ENCODE data around the gene MUC4. TPM values are rescaled to one million over a fixed set of nuclear protein-coding genes. Genes with fewer than 3 reads are reported as not detected.
"Not testable (repeated sequence)": the region's sequence is repeated elsewhere in the genome, so short reads cannot be mapped to it uniquely, and the experiment has no call there.

MUC4 gene
- total RNA-seq, 4 donors from 2014 or later: not detected

- 95 to 96% methylated on average over 11 of the region's 11 CpGs for whole genome bisulfite sequencing, 2 donors
- H3K27me3 ChIP-seq: peaks cover 0 to 8% of the 10 kb centered on the region in 2 donors
- H3K9me3 ChIP-seq: no peaks in the 10 kb centered on the region
- TF ChIP-seq EP300 (IDR thresholded peaks at IDR 0.05): no peak
- no peak for TF ChIP-seq POLR2A (IDR thresholded peaks at IDR 0.05)
- no peak for TF ChIP-seq CTCF (IDR thresholded peaks at IDR 0.05)
- no peak overlapping the region for H3K27ac ChIP-seq
- H3K36me3 ChIP-seq: no peaks in the 10 kb centered on the region
- DNase-seq (ENCODE audit: low spot score in 2 of 2): no peak
- H3K4me1 ChIP-seq: peaks cover 0 to 6% (median 0%) of the 10 kb centered on the region in 4 donors
- no peak overlapping the region for H3K4me3 ChIP-seq
These were observed 14.9 kb downstream of the MUC4 start for GRCh38 chr3:195796795-195797194.

DNA sequence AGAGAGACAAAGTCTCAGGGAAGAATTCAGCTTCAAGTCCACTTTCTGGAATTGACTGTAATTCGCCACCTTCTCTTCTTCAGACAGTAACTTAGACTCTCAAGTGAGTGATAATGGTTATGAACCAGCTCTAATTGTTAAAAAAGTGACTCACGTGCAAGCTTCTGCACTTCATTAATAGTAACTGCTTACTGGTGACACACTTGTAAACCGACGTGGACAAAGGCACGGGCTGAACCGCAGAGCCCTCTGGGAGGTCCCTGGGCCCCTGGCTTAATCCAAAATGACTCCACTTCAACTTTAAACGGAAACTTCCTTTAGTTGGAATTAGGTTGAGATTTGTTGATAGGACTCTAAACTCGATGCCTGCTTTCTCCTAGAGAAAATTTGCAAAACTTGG is 17.0 kb downstream of the MUC4 start:
- Histone ChIP-seq H3K27ac (no peak overlapping the region), H3K4me3 (no peak overlapping the region), H3K9me3 (peaks cover 0 to 6% (median 0%) of the 10 kb centered on the region in 4 donors), H3K4me1 (no peaks in the 10 kb centered on the region), H3K36me3 (no peaks in the 10 kb centered on the region), H3K27me3 (no peaks in the 10 kb centered on the region)
- DNase-seq (ENCODE audit: low spot score in 2 of 2): no peak
- no peak for TF ChIP-seq CTCF (IDR thresholded peaks at IDR 0.05)
- TF ChIP-seq POLR2A (IDR thresholded peaks at IDR 0.05): no peak
- TF ChIP-seq EP300 (IDR thresholded peaks at IDR 0.05): no peak
- WGBS, 2 donors: 36 to 48% methylated on average over 8 of the region's 8 CpGs

DNA sequence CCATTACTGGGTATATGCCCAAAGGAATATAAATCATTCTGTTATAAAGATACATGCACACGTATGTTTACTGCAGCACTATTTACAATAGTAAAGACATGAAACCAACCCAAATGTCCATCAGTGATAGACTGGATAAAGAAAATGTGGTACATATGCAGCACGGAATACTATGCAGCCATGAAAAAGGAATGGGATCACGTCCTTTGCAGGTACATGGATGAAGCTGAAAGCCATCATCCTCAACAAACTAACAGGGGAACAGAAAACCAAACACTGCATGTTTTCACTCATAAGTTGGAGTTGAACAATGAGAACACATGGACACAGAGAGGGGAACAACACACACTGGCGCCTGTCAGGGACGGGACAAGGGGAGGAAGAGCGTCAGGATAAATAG is 19.1 kb downstream of the MUC4 start:
- H3K4me3 ChIP-seq; H3K36me3 ChIP-seq; H3K27me3 ChIP-seq; H3K4me1 ChIP-seq; H3K27ac ChIP-seq; DNase-seq (ENCODE audit: low spot score in 2 of 2); H3K9me3 ChIP-seq: not testable (repeated sequence)
- 88 to 95% methylated on average over 6 of the region's 6 CpGs for WGBS, 2 donors

DNA sequence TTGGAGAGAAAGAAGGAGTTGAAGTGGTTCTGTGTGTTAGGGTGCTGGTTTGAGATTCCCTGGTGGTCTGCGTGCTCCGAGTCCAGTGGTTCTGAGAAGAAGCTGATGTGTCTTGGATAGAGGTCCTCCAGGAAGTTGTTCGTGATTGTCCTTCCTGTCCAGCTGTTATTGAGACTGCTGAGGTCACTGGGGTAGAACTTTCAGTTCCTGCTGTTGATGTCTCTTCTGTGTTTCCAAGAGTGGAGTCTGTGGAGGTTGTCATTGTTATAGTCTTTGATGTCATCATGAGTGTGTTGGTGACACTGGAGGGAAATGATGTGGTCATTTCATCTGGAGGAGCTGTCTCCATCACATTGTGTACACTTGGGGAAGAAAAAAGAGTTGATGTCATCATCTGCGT is 20.8 kb downstream of the MUC4 start:
- Histone ChIP-seq H3K9me3 (peaks cover 0 to 6% (median 0%) of the 10 kb centered on the region in 4 donors), H3K36me3 (no peaks in the 10 kb centered on the region), H3K27ac (no peak overlapping the region), H3K4me1 (no peaks in the 10 kb centered on the region), H3K4me3 (no peak overlapping the region), H3K27me3 (no peaks in the 10 kb centered on the region)
- DNase-seq (ENCODE audit: low spot score in 2 of 2): no peak
- no peak for TF ChIP-seq CTCF (IDR thresholded peaks at IDR 0.05)
- TF ChIP-seq POLR2A (IDR thresholded peaks at IDR 0.05): no peak
- no peak for TF ChIP-seq EP300 (IDR thresholded peaks at IDR 0.05)
- 83 to 85% methylated on average over 4 of the region's 4 CpGs for WGBS, 2 donors

DNA sequence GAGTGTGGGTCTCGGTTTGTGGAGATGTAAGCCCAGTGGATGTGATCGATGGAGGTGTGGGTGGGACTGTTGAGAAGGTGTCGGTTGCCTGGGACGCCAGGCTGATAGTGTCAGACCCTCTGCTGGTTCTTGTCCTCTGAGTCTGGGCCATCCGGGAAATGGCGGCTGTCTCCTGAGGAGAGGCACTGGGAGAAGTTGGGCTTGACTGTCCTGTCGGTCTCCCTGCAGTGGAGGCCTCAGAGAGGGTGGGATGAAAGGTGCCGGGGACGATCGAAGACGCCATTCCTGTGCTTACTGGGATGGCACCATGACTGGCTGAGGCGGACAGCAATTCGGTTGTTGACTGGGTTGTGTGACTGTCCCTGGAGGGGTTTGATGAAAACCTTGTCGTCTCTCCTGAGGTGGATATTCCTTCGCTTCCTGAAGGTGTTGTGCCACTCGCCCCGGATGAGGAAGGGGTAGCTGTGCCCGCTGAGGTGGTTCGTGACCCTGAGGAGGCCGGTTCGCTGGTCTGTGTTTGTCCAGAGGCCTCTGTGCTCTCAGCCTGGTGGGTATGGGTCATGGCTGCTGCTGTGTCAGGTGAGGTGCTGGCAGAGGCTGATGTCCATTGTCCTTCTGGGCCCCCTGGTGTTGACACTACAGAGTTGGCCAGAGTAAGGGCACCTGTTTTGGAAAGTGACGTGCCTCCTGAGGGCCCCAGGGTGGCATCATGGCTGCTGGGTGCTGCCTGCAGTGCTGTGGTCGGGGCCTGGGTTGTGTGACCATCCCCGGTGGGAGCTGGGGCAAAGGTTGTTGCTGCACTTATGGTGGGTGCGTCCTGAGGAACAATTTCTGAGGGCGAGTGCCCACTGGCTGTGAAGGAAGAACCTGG is 22.8 kb downstream of the MUC4 start:
- TF ChIP-seq EP300 (IDR thresholded peaks at IDR 0.05): no peak
- TF ChIP-seq CTCF (IDR thresholded peaks at IDR 0.05): no peak
- no peak for TF ChIP-seq POLR2A (IDR thresholded peaks at IDR 0.05)
- H3K27ac ChIP-seq: no peak overlapping the region
- H3K9me3 ChIP-seq: peaks cover 0 to 6% (median 0%) of the 10 kb centered on the region in 4 donors
- no peaks in the 10 kb centered on the region for H3K4me1 ChIP-seq
- H3K27me3 ChIP-seq: no peaks in the 10 kb centered on the region
- no peak for DNase-seq (ENCODE audit: low spot score in 2 of 2)
- WGBS, 2 donors: 90 to 92% methylated on average over 25 to 26 of the region's 26 CpGs
- H3K4me3 ChIP-seq: no peak overlapping the region
- H3K36me3 ChIP-seq: no peaks in the 10 kb centered on the region

DNA sequence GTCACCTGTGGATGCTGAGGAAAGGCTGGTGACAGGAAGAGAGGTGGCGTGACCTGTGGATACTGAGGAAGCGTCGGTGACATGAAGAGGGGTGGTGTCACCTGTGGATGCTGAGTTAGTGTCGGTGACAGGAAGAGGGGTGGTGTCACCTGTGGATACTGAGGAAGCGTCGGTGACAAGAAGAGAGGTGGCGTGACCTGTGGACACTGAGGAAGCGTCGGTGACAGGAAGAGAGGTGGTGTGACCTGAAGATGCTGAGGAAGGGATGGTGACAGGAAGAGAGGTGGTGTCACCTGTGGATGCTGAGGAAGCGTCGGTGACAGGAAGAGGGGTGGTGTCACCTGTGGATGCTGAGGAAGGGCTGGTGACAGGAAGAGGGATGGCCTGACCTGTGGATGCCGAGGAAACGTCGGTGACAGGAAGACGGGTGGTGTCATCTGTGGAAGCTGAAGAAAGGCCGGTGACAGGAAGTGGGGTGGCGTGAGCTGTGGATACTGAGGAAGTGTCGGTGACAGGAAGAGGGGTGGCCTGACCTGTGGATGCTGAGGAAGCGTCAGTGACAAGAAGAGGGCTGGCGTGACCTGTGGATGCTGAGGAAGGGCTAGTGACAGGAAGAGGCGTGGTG is 25.8 kb downstream of the MUC4 start:
- H3K27me3 ChIP-seq; H3K9me3 ChIP-seq; DNase-seq (ENCODE audit: low spot score in 2 of 2); H3K27ac ChIP-seq; H3K4me1 ChIP-seq; H3K36me3 ChIP-seq; H3K4me3 ChIP-seq: not testable (repeated sequence)
- 87 to 89% methylated on average over 21 of the region's 21 CpGs for WGBS, 2 donors

DNA sequence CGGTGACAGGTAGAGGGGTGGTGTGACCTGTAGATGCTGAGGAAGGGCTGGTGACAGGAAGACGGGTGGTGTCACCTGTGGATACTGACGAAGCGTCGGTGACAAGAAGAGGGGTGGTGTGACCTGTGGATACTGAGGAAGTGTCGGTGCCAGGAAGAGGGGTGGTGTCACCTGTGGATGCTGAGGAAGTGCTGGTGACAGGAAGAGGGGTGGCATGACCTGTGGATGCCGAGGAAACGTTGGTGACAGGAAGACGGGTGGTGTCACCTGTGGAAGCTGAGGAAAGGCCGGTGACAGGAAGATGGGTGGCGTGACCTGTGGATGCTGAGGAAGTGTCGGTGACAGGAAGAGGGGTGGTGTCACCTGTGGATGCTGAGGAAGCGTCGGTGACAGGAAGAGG is 27.7 kb downstream of the MUC4 start:
- not testable (repeated sequence) for H3K4me3 ChIP-seq; H3K27me3 ChIP-seq; H3K4me1 ChIP-seq; H3K27ac ChIP-seq; DNase-seq (ENCODE audit: low spot score in 2 of 2); H3K9me3 ChIP-seq; H3K36me3 ChIP-seq
- WGBS, 2 donors: 87% methylated on average over 14 of the region's 14 CpGs

DNA sequence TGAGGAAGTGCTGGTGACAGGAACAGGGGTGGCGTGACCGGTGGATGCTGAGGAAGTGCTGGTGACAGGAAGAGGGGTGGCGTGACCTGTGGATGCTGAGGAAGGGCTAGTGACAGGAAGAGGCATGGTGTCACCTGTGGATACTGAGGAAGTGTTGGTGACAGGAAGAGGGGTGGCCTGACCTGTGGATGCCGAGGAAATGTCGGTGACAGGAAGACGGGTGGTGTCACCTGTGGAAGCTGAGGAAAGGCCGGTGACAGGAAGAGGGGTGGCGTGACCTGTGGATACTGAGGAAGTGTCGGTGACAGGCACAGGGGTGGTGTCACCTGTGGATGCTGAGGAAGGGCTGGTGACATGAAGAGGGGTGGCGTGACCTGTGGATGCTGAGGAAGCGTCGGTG is 30.5 kb downstream of the MUC4 start:
- not testable (repeated sequence) for DNase-seq (ENCODE audit: low spot score in 2 of 2); H3K27ac ChIP-seq
- WGBS, 2 donors: 79 to 90% methylated on average over 12 of the region's 12 CpGs

More for the DNA sequence above, 30.5 kb downstream of the MUC4 start:
- H3K4me1 ChIP-seq, H3K9me3 ChIP-seq, H3K4me3 ChIP-seq, H3K27me3 ChIP-seq, H3K36me3 ChIP-seq: not testable (repeated sequence)
